Fibroblast of skin of right quadriceps (primary cell): ENCODE measurements around the gene ACAP3.
"Not testable (repeated sequence)": the region's sequence is repeated elsewhere in the genome, so short reads cannot be mapped to it uniquely, and the experiment has no call there.

Experiments
- DNase-seq: peaks from one replicate; pipeline ENCODE4 v3.0.0-alpha.2; 2013

The ACAP3 gene

DNA sequence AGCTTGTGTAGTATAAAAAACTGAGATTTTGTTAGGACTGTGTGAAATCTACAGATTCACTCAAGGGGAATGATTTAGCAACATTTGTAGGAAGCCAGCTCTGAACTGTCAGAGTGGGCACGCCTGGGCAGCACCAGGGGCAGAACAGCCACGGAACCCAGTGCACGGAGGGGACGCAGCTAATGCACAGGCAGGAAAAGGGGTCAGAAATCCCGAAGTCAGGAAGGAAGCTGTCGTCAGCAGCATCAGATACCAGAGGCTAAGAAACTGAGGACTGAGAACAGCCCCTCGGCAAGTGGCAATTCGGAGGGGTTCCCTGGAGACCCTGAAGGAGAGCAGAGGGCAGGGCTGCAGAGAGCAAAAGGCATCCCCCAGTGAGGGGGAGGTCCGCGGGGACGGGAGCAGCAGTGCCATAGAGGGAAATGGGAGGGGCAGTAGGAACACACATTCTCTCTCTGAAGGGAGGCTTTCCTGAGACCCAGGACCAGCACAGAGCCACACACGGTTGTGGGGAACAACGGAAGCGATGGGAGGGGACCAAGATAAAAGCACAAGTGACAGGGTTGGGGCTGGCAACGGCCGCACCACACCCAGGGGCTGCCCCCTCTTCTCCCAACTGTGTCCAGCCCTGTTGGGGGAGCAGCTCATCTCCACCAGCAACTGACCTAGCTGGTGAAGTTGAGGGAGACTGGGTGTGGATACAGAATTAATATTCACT lies 46.7 kb downstream of the ACAP3 start:
- no peak for DNase-seq

DNA sequence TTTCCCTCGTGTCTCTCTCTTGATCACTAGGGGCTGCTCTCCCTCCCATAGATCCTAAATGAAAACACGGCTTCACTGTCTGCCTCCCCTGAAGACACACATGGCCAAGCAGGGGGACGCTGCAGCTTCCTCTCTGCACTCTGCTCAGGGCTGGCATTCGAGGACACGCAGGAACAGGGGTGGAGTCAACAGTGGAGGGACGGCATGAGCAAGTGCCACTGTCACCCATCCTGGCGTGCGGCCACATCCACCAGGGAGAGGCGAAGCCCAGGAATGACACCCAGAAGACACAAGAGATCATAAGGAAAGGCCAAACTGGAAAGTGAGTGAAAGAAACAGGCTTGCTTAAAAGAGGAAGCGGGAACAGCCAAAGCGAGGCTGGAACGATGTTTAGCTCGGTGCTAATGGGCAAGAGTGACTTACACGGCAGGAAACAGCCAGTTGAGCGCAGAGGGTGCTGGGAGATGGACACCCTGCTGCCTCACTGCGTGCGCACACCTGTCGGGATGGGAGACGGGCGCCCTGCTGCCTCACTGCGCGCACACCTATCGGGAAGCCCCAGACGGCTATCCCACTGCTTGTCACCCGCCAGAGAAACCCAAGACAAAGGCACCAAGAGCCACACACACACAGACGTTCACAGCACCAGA lies 47.7 kb downstream of the ACAP3 start:
- DNase-seq, result no peak

DNA sequence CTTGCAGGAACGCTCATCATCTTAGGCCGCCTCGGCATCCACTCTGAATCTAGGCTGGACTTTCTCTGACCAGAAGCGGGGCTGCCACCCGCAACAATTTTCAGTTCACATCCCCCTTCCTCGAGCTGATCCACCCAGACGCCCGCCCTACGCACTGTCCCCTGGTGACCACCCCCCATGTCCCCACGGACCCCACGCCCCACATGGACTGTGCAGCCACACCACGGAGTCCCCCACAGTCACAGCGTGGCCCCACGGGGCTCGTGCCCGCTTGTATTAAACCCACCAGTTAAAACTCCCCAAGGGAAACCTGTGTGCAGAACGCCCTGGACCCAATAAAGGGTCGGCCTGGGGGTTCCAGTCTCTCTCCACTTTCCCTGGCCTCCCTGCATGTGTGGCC lies 48.2 kb downstream of the ACAP3 start:
- no peak for DNase-seq

DNA sequence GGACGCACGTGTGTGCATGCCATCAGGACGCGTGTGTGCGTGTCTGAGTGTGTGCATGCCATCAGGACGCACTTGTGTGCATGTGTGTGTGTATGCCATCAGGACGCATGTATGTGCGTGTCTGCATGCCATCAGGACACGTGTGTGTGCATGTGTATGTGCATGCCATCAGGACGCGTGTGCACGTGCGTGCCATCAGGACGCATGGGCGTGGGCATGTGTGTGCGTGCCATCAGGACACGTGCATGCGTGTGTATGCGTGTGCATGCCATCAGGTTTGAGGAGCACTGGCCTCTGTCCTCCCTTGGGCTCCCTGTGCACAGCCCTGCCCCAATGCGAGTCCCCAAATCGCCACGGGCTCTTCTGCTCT lies 48.6 kb downstream of the ACAP3 start:
- no peak for DNase-seq

DNA sequence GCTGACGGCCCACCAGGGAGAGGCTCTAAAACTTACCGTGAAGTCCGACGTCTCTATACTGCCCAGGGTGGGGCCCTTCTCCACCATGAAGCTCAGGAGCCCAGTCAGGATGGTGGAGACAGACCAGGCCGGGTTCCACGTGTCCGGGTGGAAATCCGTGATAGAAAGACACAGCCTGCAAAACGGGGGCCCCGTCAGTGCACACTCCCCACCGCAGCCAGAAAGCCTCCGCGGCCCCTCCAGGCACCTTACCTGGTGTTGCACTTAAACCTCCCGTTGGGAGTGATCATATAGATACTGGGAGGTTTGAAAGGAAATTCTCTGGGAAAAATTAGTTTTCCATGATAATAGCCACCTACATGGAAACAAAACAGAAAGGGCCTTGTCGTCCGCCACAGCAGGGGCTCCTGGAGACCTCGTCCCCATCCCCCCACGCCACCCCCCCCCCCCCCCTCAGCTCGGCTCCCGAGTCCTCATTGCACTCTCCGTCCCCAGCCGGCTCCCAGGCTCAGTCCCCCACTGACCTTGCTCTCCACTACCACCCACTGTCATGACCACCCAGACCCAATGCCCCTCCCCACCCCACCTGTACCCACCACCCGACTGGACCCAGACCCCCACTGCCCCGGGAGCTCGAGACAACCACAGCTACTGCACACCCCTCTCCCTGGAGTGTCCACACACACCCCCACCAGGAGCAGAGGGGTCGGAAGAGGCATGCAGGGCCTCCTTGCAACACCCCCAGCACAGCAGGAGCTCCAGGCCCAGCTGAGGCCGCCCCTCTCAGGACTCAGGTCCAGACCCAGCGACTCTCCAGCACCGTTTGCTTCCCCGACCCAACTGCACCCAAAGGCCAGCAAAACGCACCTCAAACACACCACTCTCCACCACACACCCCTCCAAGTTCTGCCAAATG lies 50.5 kb downstream of the ACAP3 start:
- no peak for DNase-seq

DNA sequence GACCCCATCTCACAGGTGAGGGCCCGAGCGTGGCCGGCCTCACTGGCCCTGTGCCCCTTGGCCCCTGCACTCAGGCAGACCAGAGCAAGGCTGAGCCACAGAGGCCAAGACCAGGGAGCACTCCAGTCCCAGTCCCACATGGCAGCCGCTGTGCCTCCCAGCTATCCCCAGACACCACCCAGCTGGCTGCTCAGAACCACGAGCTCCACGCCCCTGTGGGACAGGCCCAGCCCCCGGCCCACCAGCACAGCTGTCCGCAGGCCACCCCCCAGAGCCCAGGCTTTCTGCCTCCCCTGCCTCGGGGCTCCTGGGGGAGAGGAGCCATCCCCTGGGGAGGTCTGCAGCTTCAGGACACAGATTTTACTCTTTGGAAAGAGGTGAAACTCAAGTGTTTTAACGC lies 52.1 kb downstream of the ACAP3 start:
- no peak for DNase-seq

DNA sequence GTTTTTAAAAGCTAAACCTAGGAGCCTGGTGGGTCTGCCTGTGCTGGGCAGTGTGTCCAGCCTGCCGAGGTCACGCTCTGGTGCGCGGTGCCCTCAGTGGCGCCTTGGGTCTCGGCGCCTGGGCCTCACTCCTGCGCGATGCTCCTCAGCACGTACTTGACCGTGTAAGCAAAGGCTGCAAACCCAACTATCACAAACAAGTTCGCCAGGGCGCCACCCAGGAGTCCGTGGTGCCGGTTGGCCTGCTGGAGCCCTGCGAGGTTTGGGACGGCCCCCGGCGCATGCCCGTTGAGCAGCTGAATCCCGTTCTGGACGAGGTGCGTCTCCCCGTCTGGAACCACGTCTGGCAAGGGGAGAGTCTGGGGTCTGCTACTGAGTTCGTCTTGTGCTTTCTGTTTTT lies 52.7 kb downstream of the ACAP3 start:
- no peak for DNase-seq

DNA sequence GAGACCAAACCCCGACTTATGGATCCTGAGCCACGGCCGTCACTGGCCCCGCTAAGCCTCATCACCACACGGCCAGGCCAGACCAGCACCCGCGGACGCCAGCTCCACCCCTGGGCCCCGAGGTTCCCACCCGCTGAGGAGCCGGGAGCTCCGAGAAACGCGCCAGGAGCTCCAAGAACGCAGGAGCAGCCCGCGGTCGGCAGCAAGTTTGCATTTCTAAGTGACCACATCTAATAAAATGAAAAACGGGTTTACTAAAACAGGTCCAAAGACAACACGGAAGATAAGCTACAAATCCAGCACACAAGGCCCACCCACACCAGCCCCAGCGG lies 53.1 kb downstream of the ACAP3 start:
- no peak for DNase-seq

DNA sequence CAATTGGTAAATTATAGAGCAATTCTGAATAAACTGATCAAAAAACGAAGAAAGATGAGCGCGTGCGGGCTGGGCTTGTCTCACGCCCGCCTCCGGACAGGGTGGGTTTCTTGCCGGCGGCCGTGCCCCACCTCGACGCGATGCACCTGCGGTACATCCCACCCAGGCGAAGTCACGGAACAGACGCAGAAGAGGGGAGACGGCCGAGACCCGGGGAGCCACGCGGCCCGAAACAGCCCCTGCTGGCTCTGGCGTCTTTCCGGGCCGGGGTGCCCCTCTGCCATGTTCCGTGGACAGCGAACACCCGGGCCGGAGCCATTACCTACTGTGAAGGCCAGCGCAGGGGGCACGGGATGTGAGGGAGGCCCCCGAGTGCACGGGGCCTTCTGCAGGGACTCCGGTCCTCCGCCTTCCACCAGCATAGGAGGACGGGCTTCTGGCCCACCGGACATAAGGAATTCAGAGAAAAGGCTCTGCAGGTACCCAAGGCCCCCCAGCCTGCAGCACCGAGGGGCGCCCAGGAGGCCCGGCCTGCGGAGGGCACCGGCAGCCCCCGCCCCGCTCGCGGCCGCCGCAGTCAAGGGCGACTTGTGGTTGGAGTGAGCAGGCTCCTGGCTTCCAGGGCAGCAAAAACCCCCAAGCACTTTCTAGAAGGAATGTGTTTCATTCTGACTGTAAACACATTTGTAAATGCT lies 53.6 kb downstream of the ACAP3 start:
- DNase-seq, result no peak

DNA sequence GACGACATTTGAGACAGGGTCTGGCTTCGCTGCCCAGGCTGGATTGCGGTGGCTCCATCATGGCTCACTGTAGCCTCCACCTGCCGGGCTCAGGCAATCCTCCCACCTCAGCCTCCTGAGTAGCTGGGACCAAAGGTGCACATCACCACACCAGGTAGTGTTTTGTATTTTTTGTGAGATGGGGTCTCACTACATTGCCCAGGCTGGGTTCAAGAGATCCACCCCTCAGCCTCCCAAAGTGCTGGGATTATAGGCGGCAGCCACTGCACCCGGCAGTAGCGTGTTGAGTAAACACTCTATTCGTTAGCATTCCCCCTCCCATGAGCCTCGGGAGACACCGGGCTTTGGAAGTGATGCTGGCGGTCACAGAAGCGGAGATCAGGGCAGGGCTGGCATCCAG lies 54.4 kb downstream of the ACAP3 start:
- DNase-seq, result no peak

DNA sequence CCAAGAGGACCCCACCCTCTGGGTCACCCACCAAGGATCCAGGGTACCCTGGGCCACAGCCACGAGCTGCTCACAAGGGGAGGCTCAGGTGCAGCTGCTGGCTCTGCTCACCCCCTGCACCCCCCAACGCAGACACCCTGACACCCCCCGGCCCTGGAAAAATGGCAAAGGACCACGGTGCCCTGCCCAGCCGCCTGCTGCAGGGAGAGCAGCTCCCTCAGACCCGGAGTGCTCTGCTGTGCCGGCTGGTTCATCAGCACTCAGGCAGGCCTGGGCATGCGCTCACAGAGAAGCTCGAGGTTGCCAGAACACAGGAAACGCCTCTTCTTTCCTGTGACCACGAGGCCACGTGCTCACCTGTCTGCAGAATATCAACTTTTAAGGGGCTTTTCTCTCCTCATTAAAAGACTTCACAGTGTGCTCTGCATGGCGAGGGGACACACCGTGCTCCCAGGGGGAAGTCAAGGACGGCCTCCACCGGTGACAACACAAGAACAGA lies 56.9 kb downstream of the ACAP3 start:
- no peak for DNase-seq

DNA sequence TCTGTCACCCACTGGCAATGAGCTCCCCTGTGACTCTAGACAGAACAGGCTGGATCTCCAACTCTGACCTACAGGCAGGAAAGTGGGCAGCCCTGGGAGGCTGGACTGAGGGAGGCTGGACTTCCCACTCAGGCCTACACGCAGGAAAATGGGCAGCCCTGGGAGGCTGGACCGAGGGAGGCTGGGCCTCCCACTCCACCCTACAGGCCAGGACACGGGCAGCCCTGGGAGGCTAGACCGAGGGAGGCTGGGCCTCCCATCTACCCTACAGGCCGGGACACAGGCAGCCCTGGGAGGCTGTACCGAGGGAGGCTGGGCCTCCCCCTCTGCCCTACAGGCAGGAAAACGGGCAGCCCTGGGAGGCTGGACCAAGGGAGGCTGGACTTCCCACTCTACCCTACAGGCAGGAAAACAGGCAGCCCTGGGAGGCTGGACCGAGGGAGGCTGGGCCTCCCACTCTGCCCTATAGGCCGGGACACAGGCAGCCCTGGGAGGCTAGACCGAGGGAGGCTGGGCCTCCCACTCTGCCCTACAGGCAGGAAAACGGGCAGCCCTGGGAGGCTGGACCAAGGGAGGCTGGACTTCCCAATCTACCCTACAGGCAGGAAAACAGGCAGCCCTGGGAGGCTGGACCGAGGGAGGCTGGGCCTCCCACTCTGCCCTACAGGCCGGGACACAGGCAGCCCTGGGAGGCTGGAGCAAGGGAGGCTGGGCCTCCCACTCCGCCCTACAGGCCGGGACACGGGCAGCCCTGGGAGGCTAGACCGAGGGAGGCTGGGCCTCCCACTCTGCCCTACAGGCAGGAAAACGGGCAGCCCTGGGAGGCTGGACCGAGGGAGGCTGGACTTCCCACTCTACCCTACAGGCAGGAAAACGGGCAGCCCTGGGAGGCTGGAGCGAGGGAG lies 59.5 kb downstream of the ACAP3 start:
- DNase-seq, result not testable (repeated sequence)

DNA sequence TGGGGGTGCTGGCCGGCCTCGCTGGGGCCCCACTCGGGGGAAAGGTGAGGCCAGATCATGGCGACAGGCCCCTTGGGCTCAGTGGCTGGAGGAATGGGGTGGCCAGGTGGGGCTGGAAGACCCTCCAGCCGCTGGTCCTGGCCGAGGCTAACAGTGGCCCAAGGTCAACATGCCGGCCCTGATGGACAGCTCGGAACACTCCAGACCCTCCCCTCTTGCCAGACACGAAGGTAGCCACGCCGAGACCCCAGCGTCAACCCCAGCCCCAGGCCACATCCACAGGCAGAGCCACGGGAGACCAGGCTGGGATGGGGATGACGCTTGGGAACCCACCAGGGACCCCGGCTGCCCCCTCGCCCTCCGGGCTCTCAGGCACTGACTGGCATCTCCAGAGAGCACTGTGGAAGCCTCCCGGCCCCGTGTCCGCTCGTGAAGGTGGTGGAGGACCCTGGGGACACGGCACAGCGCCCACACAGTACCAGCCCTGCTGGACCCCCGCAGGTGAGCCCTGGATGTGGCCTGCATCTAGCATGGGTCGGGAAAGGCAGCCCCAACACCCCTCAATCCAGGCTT lies 60.3 kb downstream of the ACAP3 start:
- no peak for DNase-seq

DNA sequence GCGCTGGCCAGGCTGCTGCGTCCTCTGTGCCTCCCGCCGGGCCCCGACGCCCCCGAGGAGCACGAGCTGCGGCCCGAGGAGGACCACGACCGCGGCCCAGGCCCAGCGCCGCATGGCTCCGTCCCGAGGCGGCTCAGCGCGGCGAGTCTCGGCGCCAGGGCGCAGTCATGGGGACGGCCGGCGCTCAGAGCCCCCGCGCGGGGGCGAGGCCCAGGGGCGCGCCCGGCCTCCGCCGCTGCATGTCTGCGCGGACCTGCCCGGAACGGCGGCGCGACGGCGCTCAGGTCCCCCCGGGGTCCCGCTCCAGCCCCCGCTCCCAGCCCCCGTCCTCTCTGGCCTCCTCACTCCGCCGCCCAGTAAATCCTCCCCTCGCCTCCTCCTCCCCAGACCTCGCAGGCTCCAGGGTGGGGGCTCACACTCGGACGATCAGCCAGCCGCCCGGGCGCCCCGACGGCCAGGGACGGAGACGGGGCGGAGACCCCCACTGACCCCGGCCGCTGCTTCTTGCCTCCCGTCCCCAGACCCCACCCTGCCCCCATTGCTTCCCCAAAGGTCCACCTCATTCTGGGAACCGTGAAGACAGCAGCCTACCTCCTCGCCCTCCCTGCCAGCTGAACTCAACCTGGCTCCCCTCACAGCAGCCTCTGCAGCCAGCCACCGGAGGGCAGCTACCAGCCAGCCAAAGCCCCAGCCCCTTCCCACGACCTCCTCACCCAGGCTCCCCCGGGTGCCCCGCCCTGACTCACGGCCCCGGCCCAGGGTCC lies 61.0 kb downstream of the ACAP3 start, which contains the start of gene C1QTNF12:
C1QTNF12 (minus strand) TSS at position 146 of the 764 bp plus-strand sequence; CDS start at position 114, 32 bp downstream.
- no peak for DNase-seq

DNA sequence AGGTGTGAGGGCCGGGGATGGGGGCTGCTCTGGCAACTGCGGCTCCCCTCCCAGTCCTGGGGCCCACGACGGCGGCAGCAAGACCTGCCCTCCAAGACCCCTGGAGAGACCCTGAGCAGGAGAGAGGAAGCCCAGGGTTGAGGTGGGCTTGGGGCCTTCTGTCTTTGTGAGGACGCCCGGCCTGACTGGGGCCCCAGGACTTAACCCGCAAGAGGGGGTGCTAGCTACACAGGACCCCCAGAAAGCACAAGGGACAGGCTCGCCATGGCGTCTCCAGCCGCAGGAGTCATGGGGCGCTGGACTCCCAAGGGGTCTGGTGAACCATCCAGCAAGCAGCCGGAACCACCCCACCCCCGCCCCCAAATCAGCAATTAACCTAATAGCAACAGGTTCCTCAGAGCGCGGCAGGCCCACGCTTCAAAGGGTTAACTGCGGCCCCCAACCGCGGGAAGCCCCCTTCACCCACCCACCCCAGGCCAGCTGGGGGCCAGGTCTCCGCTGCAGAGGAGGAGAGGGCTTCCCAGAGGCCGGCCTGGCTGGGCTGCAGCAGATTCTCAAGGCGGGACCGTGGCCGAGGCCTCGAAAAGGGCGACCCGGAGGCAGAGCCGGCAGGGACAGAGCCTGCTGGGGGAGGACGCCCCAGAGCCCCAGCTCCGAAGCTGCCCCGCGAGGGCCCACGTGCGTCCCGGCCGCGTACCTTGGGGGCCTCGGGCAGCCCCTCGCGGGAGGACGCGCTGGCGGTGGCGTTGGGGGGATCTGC lies 61.7 kb downstream of the ACAP3 start:
- DNase-seq, result no peak

DNA sequence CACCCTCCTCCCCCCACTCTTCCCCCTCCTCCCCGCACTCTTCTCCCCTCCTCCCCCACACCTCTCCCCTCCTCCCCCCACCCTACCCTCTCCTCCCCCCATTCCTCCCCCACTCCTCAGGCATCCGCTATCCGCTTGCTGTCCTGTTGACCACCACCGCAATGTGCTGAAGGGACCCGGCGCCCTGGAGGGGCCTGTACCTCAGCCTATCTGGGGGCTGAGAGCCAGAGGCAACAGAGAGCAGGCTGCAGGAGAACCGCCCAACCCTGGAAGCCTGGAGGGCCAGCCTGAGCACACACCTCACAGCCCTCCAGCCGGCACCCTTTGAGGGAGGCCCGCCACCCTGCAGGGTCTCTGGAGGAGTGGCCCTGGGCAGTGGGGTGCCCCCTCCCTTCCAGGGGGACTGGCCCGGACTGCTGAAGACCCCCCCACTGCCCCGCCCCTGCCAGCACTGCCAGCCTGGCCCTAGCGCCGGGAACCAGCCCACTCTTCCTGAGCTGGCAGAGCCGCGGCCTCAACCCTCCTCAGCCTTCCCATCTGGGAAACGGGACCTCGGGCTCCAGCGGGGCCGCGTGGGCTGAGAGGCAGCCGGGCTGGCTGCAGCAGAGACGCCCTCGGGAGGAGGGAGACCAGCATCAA lies 62.4 kb downstream of the ACAP3 start:
- DNase-seq, result no peak

DNA sequence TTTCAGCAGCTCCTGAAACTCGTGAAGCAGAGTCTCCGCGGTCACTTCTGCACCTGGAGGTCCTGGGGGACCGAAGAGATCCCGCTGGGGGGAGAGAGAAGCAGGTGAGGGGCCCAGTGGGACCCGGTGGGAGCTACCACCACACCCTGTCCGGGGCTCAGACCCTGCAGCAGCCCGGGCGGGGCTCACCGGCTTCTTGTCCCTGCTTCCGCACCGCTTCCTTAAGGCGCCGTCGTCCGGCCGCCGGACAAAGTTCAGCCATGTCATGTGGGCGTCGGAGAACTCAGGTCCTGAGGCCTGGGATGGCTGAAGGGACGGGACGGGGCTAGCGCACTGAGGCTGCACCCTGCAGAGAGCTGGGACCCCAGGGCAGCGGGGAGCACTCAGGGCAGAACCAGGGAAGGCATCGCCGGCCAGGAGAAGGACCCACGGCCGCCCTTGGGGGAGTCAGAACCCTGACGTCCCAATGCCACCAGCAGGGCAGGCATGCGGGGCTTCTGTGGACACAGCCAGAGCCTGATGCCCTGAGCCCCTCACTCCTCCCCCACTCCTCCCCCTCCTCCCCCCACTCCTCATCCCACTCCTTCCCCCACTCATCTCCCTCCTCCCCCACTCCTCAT lies 63.4 kb downstream of the ACAP3 start:
- DNase-seq, result no peak

DNA sequence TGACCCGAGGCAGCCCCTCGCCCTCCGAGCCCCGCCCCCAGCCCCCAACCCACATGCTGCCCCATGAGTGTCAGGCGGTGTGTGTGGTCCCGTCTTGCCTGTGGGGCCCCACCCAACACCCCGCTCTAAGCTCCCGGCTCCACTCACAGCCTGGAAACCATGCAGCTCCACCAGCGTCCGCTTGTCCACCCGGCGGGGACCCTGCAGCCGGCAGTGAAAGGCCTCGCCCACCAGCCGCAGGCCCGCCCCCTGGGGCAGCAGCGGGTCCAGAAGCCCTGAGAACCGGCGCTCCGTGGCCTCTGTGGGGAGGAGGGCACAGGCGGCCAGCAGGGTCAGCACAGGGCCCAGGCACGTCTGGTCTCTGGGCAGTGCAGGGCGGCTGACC lies 63.9 kb downstream of the ACAP3 start:
- DNase-seq, result no peak

DNA sequence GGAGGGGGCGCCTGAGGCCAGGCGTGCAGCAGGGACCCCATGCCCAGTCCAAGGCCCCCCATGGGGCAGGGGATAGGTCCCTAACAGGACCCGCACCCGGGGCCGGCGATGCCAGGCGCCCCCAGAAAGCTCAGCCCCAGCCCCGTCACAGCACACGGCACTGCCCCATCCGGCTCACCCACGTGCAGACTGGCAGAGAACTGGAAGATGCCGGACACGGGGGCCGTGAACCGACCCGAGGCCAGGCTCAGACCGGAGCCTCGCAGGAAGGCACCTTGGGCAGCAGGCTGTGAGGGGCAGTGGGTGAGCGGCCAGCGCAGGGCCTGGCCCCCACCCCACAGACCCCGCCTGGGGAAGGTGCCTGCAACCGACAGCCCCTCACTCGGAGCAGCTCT lies 64.5 kb downstream of the ACAP3 start:
- no peak for DNase-seq
